Stimulated activated CD4-positive, alpha-beta T cell treated with anti-CD3 and anti-CD28 coated beads, Interleukin-1b, Interleukin-23, amount 100 ng/mL, for 1 hour (primary cell): ENCODE measurements around the gene DGUOK.

Experiments
- DNase-seq, 2 donors: peaks; one replicate each; pipeline ENCODE4 v3.0.0-alpha.2; 2020; ENCODE audit warnings: low read depth in 2 of 2

Gene DGUOK

GRCh38 chr2:73979686-73980085 lies 53.0 kb downstream of the DGUOK start:
- no peak for DNase-seq

GRCh38 chr2:73980566-73980965 lies 53.9 kb downstream of the DGUOK start:
- DNase-seq: no peak

DNA sequence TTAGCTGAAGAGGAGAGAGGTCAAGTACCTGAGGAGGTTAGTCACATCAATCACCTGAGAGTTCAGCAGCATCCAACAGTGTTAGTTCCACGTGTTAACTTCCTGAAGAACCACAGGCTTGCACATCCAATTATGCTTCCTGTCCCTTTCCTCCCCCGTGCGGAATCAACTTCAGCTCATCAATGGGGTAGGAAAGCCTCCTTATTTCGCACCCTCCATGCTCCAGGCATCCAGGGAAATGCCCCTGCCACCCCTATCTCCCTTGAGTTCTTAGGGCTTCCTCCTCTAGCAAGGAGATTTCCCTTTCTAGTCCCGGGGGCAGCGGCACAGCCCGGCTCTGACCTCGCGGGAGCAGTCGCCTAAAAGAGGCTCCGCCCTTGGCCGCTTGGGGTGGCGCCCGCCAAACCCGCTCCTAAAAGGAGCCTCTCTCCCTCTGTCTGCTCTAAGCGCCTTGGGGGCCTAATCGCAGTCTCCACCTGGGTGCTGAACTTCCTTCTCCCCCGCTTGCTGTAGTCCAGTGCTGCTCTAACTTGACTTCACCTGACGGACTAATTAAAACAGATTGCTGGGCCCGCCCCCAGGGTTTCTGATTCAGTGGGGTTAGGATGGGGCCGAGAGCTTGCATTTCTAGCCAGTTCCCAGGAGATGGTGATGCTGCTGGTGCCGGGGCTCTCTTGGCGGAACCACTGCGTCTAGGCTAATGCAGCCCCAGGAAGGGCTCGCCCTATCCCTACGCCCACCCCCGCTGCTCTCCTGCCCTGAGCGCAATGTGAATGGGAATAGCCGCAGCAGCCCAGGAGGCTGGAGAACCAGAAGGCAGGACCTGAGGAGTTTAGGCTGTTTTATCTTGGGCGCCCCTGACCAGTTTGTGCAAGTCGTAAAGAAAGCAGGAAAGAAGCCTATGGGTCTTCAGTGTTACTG lies 54.7 kb downstream of the DGUOK start:
- no peak for DNase-seq

DNA sequence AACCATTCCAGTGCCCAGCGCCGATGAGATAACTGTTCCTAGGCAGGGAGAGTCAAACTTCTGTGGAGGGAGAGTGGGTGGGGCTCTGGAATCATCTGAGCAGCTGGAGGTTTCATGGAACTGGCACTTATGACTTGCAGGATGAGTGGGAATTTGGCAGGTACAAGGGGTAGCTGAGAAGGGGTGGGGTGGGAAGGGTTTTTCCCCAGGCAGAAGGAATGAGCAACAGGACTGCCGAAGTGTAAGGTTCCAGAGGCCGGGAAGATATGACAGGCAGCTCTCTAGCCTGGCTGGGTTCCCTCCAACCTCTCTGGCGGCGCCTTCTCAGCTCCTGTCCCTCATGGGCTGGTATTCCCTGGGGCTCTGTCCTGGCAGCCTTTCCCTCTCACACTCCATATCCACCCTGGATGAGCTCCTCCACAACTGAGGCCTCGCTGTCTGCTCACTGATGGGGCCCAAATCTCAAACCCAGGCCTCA lies 55.5 kb downstream of the DGUOK start:
- DNase-seq: no peak

DNA sequence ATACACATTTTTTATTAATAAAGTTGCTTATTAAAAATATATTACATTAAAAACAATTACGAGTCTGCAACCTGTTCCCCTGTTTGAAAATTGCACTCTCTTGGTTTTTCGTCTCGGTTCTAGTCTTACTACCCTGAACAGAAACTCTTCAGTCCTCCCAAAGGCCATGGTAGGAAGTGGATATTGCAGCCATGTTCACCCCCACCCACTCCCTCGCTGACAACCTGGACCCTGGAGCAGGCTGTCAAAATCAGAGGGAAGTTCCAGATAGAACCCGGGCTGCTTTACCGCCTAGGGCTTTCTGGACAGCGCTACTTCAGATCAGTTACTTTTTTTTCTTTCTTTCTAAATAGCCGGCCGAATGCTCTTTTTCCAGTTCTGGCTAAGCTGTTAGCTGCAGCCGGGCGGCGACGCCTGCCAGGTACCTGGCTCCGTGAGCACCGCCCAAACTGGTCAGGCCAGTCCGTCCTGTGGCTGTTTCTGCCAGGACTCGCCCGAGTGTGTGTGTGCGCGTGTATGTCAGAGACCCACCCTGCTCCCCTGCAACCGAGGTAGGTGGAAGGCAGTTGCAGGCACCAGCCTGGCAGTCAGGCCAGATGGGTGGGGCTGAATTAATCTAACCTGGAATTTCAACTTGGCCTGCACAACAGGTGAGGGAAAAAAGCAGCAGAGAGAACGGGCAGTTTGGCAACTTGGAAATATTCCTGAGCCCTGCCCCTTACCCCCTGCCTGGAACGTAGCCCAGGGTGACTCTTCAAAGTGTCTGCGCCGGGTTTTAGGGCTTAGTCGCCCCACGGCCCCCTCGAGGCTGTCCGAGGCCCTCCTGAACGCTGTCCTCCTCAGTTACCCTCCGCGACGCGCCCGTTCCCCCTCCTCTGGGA lies 56.9 kb downstream of the DGUOK start:
- DNase-seq: no peak

DNA sequence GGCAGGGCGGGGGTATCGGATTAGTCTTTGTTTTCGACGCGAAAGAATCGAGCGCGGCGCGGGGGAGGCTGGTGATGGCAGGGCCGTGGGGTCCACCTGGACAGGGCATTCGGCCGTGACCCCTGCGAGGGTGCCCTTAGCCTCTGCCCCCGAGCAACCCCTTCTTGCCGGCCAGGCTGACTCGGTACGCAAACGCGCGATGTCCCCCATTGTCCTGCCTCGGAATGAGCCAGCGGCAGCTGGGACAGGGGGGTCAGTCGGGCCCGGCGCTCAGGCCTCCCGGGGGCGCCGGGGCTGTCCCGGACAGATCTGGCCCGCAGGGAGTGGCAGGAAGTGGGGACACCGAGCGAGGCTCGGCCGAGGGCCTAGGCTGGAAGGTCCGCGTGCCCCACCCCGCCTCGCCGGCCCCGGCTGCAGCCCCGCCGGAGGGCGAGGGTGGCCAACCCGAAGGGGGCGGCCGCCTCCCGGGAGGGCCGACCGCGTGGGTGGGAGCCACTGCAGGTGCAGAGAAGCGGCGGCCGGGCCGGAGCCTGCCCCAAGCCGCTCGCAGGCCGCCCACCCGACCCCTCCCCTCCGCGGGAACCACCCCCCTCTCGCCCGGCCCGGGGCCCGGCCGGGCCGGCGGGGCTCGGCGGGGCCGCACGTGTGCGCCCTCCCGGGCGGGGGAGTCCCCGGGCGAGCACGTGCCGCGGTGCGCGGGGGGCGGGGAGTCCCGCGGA lies 57.7 kb downstream of the DGUOK start, which contains the start of gene TET3:
TET3 (plus strand) TSS at position 708 of the 719 bp plus-strand sequence. CDS start 1,494 bp downstream, outside the sequence.
- DNase-seq: peak in 1 of 2 donors; percentile 46

DNA sequence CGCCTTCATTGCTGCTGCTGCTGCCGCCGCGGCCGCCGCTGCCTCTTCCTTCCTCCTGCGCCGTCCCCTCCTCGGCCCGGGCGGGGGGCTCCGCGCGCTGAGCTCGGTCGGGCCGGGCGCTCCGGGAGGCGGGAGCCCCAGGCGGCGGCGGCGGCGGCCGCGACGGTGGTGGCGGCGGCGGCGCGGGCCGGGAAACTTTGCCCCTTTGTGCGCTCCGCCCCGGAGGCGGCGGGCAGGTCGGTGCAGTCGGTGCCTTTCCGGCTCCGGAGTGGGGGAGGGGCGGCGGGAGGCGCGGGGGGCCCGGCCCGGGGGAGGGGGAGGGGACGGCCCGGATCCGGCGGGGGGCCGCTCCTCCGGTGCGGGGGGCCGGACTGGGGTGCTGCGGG lies 58.2 kb downstream of the DGUOK start:
- DNase-seq: peak; percentile 28 to 46

- DNase-seq: peak in 1 of 2 donors; percentile 64
Measured at GRCh38 chr2:73985308-73986084, 58.8 kb downstream of the DGUOK start.

- DNase-seq: no peak
Measured at GRCh38 chr2:73986085-73986681, 59.5 kb downstream of the DGUOK start.

- DNase-seq: no peak
Measured at GRCh38 chr2:73987109-73987947, 60.6 kb downstream of the DGUOK start.

DNA sequence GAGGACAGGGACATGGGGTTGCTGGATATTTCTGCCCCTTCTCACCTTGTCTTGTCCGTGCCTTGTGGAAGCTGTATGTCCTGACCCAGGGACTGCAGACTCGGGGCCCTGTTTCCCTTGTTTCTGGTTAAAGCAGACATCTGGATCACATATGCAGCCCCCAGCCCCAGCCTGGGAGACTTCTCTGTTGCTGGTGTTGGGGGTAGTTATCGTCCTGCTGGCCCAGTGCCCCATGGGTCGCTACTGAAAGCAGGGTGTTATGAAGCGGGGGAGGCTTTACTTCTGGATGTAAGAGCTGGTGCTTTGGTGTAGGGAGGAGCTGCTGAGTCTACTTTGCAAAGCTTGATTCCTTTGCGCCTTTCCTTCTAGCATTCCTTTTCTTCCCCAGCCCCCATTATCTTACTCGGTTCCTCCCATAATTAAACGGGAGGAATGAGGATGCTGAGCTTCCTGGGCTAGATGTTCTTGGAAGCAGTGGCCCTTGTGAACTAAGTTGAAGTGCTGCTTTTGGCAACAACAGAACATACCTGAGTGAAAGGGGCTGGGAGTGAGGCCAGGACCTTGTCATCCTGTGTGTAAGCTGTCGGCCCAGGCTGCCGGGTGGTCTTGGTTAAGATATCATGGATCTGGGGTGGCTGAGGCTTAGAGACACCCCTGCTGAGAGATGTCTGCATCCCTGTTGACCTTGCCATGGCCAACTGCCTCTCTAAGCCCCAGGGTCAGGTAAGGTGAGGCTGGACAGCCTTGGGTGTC lies 61.4 kb downstream of the DGUOK start:
- no peak for DNase-seq

- no peak for DNase-seq
Measured at GRCh38 chr2:73989972-73990371, 63.3 kb downstream of the DGUOK start.

- DNase-seq: no peak
Measured at GRCh38 chr2:73990531-73990930, 63.9 kb downstream of the DGUOK start.

- no peak for DNase-seq
Measured at GRCh38 chr2:73992036-73992435, 65.4 kb downstream of the DGUOK start.

GRCh38 chr2:73993376-73993775 lies 66.7 kb downstream of the DGUOK start:
- DNase-seq: no peak

DNA sequence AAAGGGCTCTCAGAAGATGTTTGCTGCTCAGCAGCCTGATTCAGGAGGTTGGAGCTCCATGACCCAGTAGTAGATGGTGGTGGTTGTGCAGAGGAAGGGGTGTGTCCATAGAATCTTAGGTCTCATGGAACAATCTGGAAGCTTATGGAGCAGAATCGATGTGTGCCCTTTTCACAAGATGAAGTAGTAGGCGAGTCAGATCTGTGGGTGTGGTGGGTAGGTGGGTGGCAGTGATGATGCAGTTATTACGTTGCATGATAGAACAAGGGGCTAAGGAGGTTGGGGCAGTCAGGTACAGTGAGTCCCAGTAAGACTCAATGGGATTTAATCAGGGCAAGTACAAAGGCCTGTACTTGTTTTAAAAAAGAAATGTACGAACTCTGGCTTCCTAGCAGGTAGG lies 67.1 kb downstream of the DGUOK start:
- DNase-seq: no peak

- no peak for DNase-seq
Measured at GRCh38 chr2:73994178-73994831, 67.6 kb downstream of the DGUOK start.

DNA sequence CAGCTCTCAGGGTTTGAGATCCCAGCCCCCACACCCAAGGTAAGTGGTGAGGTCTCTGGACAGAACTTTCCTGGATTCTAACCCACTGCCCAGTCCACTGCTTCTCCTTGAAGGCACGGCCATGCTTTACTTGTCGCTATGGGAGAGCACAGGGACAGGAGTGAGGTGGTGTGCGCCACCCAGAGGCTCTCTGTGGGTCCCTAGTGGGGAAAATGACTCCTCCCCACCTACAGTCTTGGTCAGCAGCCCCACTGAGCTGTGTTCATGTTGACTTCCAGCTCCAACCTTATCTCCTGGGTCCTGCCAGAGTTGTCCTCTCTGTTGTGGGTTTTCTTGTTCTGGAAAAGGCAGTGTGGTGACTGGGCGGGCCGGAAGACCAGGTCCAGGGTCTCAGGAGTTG lies 69.1 kb downstream of the DGUOK start:
- no peak for DNase-seq
